AG08395 (cell line): Measurements from ENCODE around the gene WNT2.
"Not testable (repeated sequence)": the region's sequence is repeated elsewhere in the genome, so short reads cannot be mapped to it uniquely, and the experiment has no call there.

Experiments used
- DNase-seq: peaks from one replicate; pipeline ENCODE4 v3.0.0; 2012; ENCODE audit warnings: mixed read lengths, low spot score

Gene WNT2

GRCh38 chr7:117302396-117302795 lies 20.5 kb downstream of the WNT2 start:
- DNase-seq = no peak

- not testable (repeated sequence) for DNase-seq
Measured at GRCh38 chr7:117300506-117300905, 22.4 kb downstream of the WNT2 start.

DNA sequence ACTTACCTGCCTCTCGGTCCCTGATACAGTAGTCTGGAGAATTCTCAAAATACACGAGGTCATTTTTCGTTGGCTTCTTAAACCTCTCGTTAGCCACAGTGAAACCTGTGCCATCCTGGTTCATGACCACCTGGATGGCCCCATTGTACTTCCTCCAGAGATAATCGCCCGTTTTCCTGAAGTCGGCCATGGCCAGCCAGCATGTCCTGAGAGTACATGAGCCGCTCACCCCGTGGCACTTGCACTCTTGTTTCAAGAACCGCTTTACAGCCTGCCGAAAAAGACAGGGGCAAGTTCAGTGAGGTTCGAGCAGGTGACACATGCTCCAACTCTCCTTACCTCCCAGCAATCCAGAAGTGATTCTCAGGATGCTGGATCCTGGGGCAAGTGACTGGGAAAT lies 25.3 kb downstream of the WNT2 start:
- DNase-seq = no peak

- no peak for DNase-seq
Measured at GRCh38 chr7:117296066-117296465, 26.8 kb downstream of the WNT2 start.

DNA sequence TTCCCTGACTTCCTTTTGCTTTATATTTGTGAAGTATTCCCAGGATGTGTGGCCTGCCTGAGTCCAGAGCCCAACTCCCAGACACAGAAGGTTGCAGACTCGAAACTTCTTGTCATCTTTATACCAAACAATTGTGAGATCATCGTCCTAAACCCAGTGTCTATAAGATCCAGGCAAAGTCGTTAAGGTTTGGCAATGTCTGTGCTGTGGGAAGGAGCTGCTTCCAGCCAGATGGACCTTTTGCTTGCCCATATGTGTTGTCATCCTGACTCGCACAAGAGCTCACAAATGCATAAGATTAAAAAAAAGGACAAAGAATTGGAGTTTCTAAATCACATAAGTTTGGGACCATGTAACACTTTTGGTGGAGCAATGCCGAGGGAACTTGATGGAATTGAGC lies 37.0 kb downstream of the WNT2 start:
- peak; percentile 58 for DNase-seq

GRCh38 chr7:117284692-117285091 lies 38.2 kb downstream of the WNT2 start:
- DNase-seq = no peak

- DNase-seq = no peak
Measured at GRCh38 chr7:117283779-117284178, 39.1 kb downstream of the WNT2 start.

DNA sequence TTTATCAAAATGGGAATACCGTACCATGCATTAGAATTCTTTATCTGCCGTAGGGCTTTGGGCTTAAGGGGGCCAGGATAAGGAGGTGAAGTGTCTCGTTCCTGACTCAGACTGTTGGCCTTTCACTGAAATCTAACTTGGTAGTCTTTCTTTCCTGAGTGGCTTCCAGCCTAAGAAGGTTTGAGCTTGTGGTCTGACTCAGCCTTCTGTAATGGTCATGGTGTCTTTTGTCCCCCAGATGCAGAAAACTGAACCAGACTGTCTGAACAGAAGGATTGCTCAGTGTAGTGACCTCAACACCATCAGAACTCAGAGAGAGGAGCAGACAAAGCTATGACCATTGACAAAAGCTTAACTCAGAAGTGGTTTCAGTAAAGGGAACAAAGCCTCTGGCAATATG lies 39.5 kb downstream of the WNT2 start:
- DNase-seq = peak; percentile 93

GRCh38 chr7:117282239-117282812 lies 40.5 kb downstream of the WNT2 start:
- DNase-seq = no peak

DNA sequence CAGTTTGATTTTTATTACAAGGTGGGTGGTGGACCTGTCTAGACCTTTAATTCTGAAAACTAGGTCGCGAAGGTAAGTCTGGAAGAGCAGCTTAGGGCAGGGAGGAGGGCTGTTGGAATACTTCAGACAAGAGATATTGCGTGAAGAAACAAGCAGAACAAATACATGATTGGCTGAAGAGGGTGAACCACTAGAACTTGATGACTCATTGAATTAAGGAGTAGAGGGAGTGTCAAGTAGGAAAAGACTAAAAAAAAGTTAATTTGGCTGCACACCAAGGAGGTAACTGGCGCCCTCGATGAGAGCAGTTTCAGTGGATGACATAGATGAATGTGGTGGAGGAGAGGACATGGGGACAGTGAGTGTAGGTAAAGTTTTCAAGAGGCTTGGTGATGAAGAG lies 41.3 kb downstream of the WNT2 start:
- no peak for DNase-seq

DNA sequence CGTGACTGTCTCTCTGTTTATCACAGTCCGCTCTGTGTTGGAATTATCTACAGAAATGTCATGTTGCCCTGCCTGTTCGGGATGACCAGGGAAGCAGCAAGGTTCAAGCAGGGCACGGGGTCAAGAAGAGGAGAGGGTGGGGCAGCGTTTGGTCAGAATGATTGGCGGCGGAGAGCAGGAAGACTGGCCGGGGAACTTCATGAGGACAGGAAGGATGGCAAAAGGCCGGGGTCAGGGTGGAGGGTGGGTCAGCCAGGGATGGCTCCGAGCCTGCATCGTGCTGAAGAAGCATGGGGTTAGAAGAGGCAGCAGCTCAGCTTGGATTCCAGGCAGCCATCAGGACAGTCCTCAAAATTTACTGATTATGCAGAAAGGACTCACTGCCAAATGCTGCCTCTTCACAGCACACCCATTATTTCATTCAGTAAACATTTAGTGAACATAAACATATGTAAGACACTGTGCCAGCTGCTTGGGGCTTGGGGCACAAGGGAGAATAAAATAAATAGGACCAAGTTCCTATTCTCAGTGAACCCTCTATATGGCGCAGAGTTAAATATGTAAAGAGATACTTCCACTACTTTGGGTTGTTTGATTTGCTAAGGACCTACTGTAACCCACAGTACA lies 42.8 kb downstream of the WNT2 start:
- no peak for DNase-seq

GRCh38 chr7:117279203-117279602 lies 43.7 kb downstream of the WNT2 start:
- no peak for DNase-seq

- DNase-seq = no peak
Measured at GRCh38 chr7:117278040-117278439, 44.8 kb downstream of the WNT2 start.

GRCh38 chr7:117277576-117277975 lies 45.3 kb downstream of the WNT2 start:
- no peak for DNase-seq

DNA sequence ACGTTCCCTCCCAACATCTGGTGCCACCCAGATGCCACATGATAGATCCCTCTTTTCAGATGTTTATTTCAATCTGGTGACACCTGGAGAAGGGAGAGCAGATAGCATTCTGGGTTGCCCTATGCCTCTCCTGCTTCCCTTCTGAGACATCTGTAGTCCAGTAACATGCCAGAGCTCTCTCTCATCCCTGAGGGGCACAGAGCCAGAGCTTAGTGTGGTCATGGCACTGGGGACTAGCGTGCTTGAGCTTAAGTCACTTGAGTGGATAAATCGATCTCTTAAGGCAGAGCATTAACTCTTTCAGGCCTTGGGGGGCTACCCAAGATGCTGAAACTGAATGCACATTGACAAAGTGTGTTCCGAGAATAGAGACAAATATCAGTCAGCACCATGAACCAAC lies 47.9 kb downstream of the WNT2 start:
- DNase-seq = peak; percentile 55

DNA sequence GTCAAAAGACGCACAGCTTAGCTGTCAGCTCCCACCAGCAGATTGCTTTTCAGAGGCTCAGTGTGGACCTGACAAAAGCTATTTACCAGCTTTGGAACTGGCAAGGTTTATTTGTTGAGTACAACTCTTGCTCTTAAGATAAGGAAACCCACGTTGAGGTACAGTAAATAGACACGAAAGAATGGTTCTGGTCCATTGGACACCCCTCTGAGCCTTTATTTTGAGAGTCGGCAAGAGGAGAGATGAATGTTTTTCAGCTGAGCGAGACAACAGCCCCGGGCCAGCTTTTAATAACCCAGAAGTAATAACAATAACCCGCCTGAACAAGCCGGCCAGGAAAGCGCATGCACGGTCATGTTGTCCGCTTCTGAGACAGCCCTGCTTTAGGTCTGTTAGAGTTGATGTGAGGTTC lies 49.0 kb downstream of the WNT2 start:
- DNase-seq = no peak

- no peak for DNase-seq
Measured at GRCh38 chr7:117273325-117273724, 49.5 kb downstream of the WNT2 start.

DNA sequence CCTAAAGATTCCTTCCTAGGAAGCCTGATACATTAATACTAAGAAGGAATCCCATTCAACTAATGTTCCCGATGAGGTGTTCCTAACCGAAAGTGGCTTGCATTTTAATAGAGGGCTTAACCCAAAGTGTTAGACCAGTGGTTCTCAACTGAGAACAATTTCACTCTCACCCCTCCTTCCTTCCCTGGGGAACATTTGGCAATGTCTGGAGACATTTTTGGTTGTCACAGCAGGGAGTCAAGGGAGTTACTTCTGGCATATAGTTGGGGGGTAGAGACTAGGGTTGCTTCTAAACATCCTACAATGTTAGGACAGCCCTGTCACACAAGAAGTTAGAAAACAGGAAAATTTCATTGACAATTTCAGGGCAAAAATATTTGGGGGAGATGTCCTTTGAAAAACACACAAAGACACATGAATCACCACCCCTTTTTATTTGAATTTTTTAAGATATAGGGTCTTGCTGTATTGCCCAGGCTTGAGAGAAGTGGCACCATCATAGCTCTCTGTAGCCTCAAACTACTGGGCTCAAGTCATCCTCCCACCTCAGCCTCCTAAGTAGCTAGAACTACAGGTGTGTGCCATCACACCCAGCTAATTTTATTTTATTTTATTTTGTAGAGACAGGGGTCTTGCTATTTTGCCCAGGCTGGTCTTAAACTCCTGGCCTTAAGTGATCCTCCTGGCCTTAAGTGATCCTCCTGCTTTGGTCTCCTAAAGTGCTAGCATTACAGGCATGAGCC lies 50.7 kb downstream of the WNT2 start:
- DNase-seq = no peak

DNA sequence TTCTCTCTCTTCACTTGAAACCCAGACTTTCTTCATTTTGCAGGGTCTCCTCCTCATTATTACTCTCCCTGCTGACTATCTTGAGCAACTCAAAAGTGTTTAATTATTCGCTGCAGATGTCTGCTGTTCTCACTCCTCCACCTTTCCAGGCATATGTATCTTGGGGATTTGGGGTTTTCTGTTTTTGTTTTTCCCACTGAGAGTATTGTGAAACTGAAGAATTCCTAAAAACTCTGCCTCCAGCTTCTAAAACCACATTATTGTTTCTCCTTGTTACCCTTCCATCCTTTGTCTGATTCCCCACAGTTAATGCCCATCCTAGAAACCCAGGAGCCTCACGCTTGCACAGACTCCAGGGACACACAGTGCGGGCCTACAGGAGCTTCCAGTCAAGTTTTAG lies 51.3 kb downstream of the WNT2 start:
- no peak for DNase-seq

GRCh38 chr7:117270371-117270770 lies 52.5 kb downstream of the WNT2 start:
- no peak for DNase-seq

DNA sequence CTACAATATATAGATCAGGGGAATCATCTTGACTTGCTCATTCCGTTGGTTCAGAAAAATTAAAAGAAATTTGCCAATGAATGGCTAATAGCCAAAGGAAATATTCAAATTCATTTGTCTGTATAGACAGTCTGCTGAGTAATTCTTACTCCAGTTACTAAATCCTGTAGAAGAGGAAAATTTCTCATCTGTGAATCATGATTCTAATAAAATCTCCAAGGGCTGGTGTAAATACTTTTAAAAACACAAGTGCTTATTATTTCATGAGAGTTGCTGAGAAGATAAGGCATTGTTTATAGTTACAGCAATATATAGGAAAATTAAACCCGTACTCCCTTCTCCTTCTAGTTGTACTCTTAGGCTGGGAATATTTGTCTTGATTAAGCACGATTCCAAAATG lies 53.0 kb downstream of the WNT2 start:
- peak; percentile 50 for DNase-seq

DNA sequence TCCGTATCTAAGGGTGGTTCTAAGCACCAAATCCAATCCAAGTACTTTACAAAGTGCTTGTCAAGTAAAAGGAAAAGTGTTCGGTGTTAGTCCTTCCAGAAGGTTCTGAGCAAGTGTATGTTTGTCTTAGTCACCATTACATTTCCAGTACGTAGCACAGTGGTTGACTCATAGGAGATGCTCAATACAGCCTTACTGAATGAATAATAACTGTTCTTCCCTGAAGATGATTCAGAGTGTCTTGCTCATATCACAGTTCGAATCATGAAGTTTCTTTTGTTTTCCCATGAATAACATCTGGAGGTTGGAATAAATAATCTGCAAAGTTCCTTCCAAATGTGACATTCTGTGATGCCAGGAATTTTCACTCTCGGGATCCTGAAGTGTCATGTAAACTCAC lies 53.4 kb downstream of the WNT2 start:
- peak; percentile 84 for DNase-seq

GRCh38 chr7:117264716-117265115 lies 58.1 kb downstream of the WNT2 start:
- no peak for DNase-seq

DNA sequence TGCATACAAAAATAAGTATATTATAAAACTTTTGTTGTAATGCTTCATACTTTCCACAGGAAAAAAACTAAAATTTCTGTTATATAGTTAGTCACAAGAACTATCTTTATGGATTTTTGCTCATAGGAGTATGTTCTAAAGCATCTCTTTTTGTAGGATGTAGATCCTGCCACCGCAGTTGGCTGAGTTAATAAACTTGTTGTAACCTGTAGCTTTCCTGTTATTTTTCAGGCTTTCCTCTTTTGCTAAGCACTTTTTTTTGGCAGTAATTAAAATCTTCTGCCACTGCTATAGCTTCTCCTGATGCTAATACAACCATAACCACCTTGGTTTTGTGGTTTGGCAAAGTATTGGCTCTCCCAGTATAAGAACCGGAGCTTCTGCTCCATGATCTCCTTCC lies 60.3 kb downstream of the WNT2 start:
- DNase-seq = no peak
